GM18858 (cell line): ENCODE measurements around the gene NQO2.
"Not testable (repeated sequence)": the region's sequence is repeated elsewhere in the genome, so short reads cannot be mapped to it uniquely, and the experiment has no call there.

Experiments used
- ATAC-seq: cut with Tn5 transposase; IDR thresholded peaks from one replicate; pipeline ENCODE4 v1.9.1; 2021; ENCODE audit not compliant: unreplicated experiment

NQO2 gene

GRCh38 chr6:2988426-2989331 lies 11.0 kb upstream of the NQO2 start:
- ATAC-seq: peak; percentile 36

DNA sequence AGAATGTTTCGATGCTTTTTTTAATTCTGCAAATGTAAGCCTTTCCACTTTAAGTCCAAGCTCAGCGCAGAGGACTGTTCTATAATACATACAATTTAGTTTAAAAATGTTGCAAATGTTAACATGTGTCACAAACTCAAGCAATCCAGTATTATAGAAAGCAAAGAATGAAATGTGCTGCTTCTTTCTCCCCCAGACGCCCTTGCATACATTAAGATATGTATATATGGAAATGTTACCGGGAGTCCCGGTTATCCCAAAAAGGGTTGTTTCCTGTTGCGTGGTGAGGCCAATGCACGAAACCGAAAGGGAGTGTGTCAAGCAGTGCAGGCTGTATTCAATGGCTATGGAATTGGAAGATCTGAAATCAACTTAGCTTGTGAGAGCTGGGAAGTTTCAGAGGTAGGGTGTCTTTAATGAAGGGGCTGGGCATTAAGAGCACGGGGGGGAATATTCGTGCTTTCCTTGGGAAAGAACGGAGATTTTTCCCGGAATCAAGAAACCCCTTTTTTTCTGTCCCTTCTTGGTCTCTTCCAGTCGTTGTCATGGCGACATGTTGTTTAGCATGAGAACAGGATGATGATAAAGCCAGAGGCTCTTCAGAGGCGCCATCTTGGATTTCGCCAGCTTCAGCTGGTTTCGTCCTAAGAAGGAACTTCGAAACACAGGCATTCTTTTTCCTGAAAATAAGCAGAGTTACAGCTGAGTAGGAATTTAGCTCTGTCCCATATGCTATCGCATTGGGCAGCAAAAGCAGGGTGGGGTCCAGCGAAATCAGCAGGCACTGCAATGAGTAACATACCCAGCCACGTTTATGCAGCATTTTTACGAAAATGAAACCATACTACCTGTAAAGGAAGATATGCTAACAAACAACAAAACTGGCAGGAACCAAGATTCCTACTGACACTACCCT lies 10.1 kb upstream of the NQO2 start:
- peak; percentile 64 for ATAC-seq

- no peak for ATAC-seq
Measured at GRCh38 chr6:2990248-2990931, 9.3 kb upstream of the NQO2 start.

DNA sequence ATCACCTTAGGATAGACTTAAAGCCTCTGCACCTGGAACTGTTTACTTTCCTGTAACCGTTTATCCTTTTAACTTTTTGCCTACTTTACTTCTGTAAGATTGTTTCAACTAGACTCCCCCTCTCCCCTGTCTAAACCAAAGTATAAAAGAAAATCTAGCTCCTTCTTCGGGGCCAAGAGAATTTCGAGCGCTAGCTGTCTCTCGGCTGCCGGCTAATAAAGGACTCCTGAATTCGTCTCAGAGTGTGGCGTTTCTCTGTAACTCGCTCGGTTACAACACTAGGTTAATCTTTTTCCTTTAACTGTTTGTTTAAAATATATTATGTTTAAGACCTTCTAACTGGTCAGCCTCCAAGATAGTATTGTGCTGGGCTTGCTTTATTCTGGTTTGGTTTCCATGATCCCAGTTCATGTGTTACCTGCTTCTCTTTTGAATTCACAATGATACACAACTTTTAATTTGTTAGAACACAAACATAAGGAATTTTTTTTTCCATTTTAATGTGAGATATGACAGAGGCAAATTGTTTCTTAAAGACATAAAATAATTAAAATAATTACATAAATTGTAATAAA lies 8.7 kb upstream of the NQO2 start:
- ATAC-seq: no peak

GRCh38 chr6:2992330-2992979 lies 7.2 kb upstream of the NQO2 start:
- ATAC-seq: no peak

DNA sequence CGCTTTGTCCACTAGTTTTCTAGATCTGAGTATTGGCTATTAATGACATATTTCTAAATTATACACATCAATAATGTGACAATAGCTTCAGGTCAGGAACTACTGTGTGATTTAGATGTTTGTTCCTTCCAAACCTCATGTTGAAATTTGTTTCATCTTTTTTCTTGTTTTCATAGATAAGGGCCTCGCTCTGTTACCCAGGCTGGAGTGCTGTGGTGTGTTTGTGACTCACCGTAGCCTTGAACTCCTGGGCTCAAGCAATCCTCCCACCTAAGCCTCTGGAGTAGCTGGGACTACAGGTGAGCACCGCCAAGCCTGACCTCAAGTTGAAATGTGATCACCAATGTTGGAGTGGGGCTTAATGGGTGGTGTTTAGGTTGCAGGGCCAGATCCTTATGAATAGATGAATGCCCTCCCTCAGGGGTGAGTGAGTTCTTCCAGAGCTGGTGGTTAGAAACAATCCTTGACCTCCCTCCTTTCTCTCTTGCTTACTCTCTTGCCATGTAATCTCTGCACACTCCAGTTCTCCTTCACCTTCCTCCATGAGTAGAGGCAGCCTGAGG lies 5.9 kb upstream of the NQO2 start:
- no peak for ATAC-seq

- not testable (repeated sequence) for ATAC-seq
Measured at GRCh38 chr6:2998249-2998997, 1.3 kb upstream of the NQO2 start.

- no peak for ATAC-seq
Measured at GRCh38 chr6:2998998-2999617, 586 bp upstream of the NQO2 start.

GRCh38 chr6:3001146-3001772 lies 1.6 kb downstream of the NQO2 start:
- no peak for ATAC-seq

GRCh38 chr6:3001773-3002293 lies 2.1 kb downstream of the NQO2 start:
- no peak for ATAC-seq

DNA sequence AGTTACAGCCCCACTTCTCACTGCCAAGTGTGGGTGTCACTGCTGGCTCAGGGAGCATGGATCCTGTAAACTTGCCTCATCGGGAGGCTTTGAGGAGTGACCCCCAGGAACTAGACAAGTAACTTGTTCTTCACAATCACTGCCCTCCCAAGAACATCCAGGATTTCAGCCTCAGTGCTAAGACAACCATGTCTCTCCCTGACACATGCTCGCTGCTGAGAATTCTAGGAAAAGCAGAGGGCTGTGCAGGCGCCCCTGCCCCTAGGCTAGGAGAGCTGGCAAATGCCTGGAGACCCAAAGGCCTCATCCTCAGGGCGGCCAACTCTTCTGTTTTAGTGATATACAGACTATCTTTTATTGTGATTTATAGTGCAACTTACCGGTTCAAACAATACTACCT lies 3.5 kb downstream of the NQO2 start:
- not testable (repeated sequence) for ATAC-seq

- ATAC-seq: no peak
Measured at GRCh38 chr6:3005077-3005476, 5.4 kb downstream of the NQO2 start.

GRCh38 chr6:3005874-3006273 lies 6.2 kb downstream of the NQO2 start:
- no peak for ATAC-seq

DNA sequence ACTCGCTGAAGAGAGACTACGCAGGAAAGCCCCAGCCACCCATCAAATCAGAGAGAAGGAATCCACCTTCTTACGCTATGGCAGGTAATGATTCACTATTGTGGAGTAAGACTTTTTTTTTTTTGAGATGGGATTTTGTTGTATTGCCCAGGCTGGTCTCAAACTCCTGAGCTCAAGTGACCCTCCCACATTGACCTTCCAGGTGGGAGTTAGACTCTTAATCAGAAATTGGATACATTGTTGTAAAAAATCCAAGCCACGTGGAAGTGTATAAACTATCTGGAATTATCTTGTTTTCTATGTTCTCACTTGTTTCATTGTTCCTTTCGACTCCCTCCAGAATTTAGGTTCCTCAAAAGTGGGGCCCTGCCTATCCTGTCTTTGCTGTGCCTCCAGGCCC lies 6.8 kb downstream of the NQO2 start:
- no peak for ATAC-seq

DNA sequence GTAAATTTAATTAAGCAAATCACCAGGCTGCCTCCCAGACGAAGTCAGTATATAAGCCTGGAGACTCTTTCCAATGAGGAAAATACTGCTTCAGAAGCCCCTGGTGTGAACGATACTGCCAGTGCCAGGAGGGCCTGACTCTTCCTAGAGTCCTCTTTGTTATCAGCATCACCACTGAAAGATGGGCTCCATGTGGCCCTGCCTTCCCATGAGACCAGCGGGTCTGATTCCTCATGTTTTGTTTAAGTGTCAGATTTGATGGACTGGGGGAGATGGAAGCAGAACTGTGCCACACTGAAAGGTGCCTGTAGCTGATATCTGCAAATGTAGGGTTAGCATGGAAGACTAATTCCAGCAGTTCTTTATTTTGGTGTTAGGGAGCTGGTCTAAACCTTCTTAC lies 7.9 kb downstream of the NQO2 start:
- ATAC-seq: no peak

GRCh38 chr6:3008712-3009265 lies 9.1 kb downstream of the NQO2 start:
- not testable (repeated sequence) for ATAC-seq

DNA sequence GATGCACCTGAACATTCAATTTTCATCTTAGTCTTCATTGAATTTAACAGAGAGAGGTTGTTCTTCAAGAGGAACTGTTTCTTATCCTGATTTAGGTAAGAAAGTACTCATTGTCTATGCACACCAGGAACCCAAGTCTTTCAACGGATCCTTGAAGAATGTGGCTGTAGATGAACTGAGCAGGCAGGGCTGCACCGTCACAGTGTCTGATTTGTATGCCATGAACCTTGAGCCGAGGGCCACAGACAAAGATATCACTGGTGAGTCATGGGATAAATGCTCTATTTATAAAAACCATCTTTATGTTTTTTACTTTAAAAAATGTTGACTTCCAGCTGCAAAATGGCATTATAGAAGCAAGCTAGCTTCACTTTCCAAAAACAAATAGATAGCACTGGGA lies 10.2 kb downstream of the NQO2 start:
- no peak for ATAC-seq

DNA sequence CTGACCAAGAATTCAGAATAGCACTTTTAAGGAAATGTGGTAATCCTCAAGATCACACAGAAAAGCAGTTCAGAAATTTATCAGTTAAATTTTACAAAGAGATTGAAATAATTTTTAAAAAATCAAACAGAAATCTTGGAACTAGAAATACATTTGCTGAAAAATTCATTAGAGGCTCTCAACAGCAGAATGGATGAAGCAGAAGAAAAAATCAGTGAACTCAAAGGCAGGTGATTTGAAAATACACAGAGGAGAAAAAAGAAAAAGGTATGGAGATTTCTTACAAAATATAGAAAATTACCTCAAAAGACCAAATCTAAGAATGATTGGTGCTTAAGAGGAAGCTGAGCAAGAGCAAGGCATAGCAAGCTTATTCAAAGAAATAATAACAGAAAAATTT lies 11.5 kb downstream of the NQO2 start:
- ATAC-seq: no peak
